Liver (tissue), 9 donors: ENCODE data around the gene CFAP45. TPM values are rescaled to one million over a fixed set of nuclear protein-coding genes. Genes with fewer than 3 reads are reported as not detected.

Experiments used
- DNase-seq: peaks from one replicate; pipeline ENCODE4 v3.0.0-alpha.2; 2017; ENCODE audit warnings: low spot score
- H3K27ac ChIP-seq, 2 donors: one replicate each; pipeline ENCODE4 v1.7.0; 2013; ENCODE audit warnings: inconsistent platforms in 2 of 2, low read length in 2 of 2, control low read depth in 1 of 2, low read depth in 1 of 2, mild to moderate bottlenecking in 1 of 2
- H3K27me3 ChIP-seq, 4 donors: one replicate each; pipeline versions ENCODE4 v1.6.1 to v1.7.0; 2013; ENCODE audit warnings: low read length in 3 of 4, inconsistent platforms in 1 of 4, mild to moderate bottlenecking in 1 of 4, moderate library complexity in 1 of 4; ENCODE audit not compliant: control insufficient read depth in 4 of 4, insufficient read depth in 4 of 4
- H3K36me3 ChIP-seq, 4 donors: one replicate each; pipeline versions ENCODE4 v1.6.1 to v1.7.0; 2013; ENCODE audit warnings: low read length in 3 of 4, mild to moderate bottlenecking in 3 of 4, low read depth in 1 of 4, moderate library complexity in 1 of 4; ENCODE audit not compliant: control insufficient read depth in 4 of 4, insufficient read depth in 3 of 4
- H3K4me1 ChIP-seq, 4 donors: one replicate each; pipeline versions ENCODE4 v1.6.1 to v1.7.0; 2013; ENCODE audit warnings: low read length in 3 of 4, mild to moderate bottlenecking in 3 of 4, moderate library complexity in 1 of 4; ENCODE audit not compliant: control insufficient read depth in 4 of 4, insufficient read depth in 4 of 4
- H3K4me3 ChIP-seq, 3 donors: one replicate each; pipeline versions ENCODE4 v1.6.1 to v1.7.0; 2013; ENCODE audit warnings: low read length in 3 of 3, control low read depth in 1 of 3, low read depth in 1 of 3, mild to moderate bottlenecking in 1 of 3
- H3K9ac ChIP-seq, 2 donors: one replicate each; pipeline ENCODE4 v1.7.0; 2013; ENCODE audit warnings: low read length in 2 of 2, mild to moderate bottlenecking in 2 of 2, moderate library complexity in 2 of 2, control low read depth in 1 of 2, low read depth in 1 of 2
- H3K9me3 ChIP-seq, 4 donors: one replicate each; pipeline versions ENCODE4 v1.6.1 to v1.7.0; 2013; ENCODE audit warnings: low read length in 3 of 4; ENCODE audit not compliant: control insufficient read depth in 4 of 4
- ATF3 ChIP-seq: IDR thresholded peaks from 2 replicates; pipeline ENCODE4 v1.6.1; 2016; ENCODE audit warnings: antibody characterized with exemption
- CTCF ChIP-seq: fragments of 150-350 bp; IDR thresholded peaks from 2 replicates; pipeline ENCODE4 v1.5.1; 2017; ENCODE audit warnings: improper control_type of control experiment, low read depth, low read length; ENCODE audit not compliant: missing input control
- FOXA1 ChIP-seq: IDR thresholded peaks from 2 replicates; pipeline ENCODE4 v1.6.1; 2016; ENCODE audit warnings: antibody characterized with exemption
- FOXA2 ChIP-seq: IDR thresholded peaks from 2 replicates; pipeline ENCODE4 v1.6.1; 2016; ENCODE audit warnings: antibody characterized with exemption
- HNF4G ChIP-seq: IDR thresholded peaks from 2 replicates; pipeline ENCODE4 v1.6.1; 2016; ENCODE audit warnings: antibody characterized with exemption
- JUND ChIP-seq, 2 donors: IDR thresholded peaks; 2 replicates each; pipeline ENCODE4 v1.6.1; 2016; ENCODE audit warnings: antibody characterized with exemption in 2 of 2
- MAX ChIP-seq: IDR thresholded peaks from 2 replicates; pipeline ENCODE4 v1.6.1; 2016; ENCODE audit warnings: antibody characterized with exemption
- NR2F2 ChIP-seq: IDR thresholded peaks from 2 replicates; pipeline ENCODE4 v1.6.1; 2016; ENCODE audit warnings: antibody characterized with exemption
- RAD21 ChIP-seq, 2 donors: IDR thresholded peaks; 2 replicates each; pipeline ENCODE4 v1.6.1; 2016; ENCODE audit warnings: antibody characterized with exemption in 2 of 2, mild to moderate bottlenecking in 2 of 2
- REST ChIP-seq: IDR thresholded peaks from 2 replicates; pipeline ENCODE4 v1.6.1; 2016; ENCODE audit warnings: antibody characterized with exemption, mild to moderate bottlenecking
- TAF1 ChIP-seq: conservative IDR thresholded peaks from 2 replicates; pipeline ENCODE4 v1.6.1; 2016; ENCODE audit warnings: antibody characterized with exemption, mild to moderate bottlenecking
- YY1 ChIP-seq: IDR thresholded peaks from 2 replicates; pipeline ENCODE4 v1.6.1; 2016; ENCODE audit warnings: antibody characterized with exemption, mild to moderate bottlenecking
- ZBTB33 ChIP-seq: IDR thresholded peaks from 2 replicates; pipeline ENCODE4 v1.6.1; 2016; ENCODE audit warnings: antibody characterized with exemption
- WGBS: extraction: QIAGEN DNeasy Blood & Tissue Kit; methylation state at CpG from one replicate; pipeline ENCODE4 v1.1.7; 2013; 5-methylcytosine and 5-hydroxymethylcytosine counted together
- polyA plus RNA-seq, 2 donors: library from polyadenylated mRNA; stranded (reverse) in 1 of 2; unstranded in 1 of 2; fragments of 200-250 nt in 1 of 2; fragments of >200 nt in 1 of 2; fragmentation: Nextera tagmentation in 1 of 2; extraction: Ambion mirVana in 1 of 2; gene quantifications; one replicate each; pipeline versions ENCODE4 v1.2.1 to v1.2.3, GENCODE V29; 2013 to 2015
- total RNA-seq, 2 donors: library from RNA; depleted of rRNA; stranded (reverse); fragments of >200 nt; gene quantifications; one replicate each; pipeline ENCODE4 v1.2.3, GENCODE V29; 2014
- donor health status: healthy.
- donor health status: healthy.
- donor health status: healthy.
- donor health status: healthy.
- donor health status: healthy.

The CFAP45 gene
- total and polyA plus RNA-seq, 4 donors: 0.03 to 0.24 TPM; not detected in 2

GRCh38 chr1:159921251-159921650 is 21.3 kb upstream of the CFAP45 start (continued):
- TF ChIP-seq ATF3 (no peak), ZBTB33 (no peak), CTCF (no peak), RAD21 (IDR thresholded peaks at IDR 0.05) (no peak)

GRCh38 chr1:159920651-159921050 is 20.7 kb upstream of the CFAP45 start:
- H3K36me3 ChIP-seq: peaks cover 8 to 31% (median 23%) of the 10 kb centered on the region in 4 donors
- H3K4me1 ChIP-seq: peaks cover 12 to 30% (median 23%) of the 10 kb centered on the region in 4 donors
- no peak overlapping the region for H3K4me3 ChIP-seq
- no peak for DNase-seq
- H3K9ac ChIP-seq: no peak overlapping the region
- TF ChIP-seq JUND (IDR thresholded peaks at IDR 0.05) (no peak), MAX (no peak), CTCF (no peak), FOXA2 (no peak), FOXA1 (no peak), REST (no peak), TAF1 (no peak), NR2F2 (no peak), HNF4G (no peak), YY1 (no peak), RAD21 (IDR thresholded peaks at IDR 0.05) (no peak), ATF3 (no peak)
- no peaks in the 10 kb centered on the region for H3K9me3 ChIP-seq
- H3K27ac ChIP-seq: no peak overlapping the region
- 92% methylated on average over 1 of the region's 1 CpG for WGBS
- H3K27me3 ChIP-seq: no peaks in the 10 kb centered on the region
